NB4 (cell line): ENCODE measurements around the gene NUFIP2.

Experiments
- CTCF ChIP-seq: IDR thresholded peaks from one replicate; pipeline ENCODE4 v1.5.1; 2012; ENCODE audit warnings: low read depth, low read length
- POLR2A ChIP-seq: IDR thresholded peaks from 2 replicates; pipeline ENCODE4 v1.6.1; 2011; ENCODE audit warnings: mild to moderate bottlenecking; ENCODE audit not compliant: insufficient read length; ENCODE audit errors: extremely low read depth
- TF ChIP-seq, protein P1 (sequence below): IDR thresholded peaks from 2 replicates; pipeline ENCODE4 v1.6.1; 2011; ENCODE audit warnings: low read depth, low read length

DNA sequence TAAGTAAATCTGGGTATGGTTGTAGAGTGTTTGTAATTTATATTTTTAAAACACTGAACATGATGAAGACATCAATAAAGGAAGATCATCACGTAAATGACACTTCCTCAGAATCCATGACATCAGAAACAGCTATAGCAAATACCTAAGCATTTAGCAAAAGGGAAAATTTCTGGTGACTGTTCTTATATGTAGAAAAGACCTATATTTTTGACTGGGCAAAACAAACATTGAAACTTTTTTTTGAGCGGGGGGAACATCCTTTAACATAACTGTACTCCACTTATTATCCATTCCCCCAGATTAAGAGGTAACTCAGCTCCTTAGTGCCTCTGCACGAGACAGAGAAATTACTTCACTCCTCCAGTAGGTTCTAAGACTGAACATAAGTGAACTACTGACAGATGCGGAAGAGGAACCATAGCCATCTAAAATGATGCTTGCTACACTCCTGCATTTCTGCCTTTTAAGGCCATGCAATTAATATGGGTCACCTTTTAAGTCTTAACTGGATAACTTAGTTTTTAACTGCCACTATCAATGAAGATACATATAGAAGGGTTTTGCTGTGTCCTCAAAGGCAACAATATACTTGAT lies 37.9 kb downstream of the NUFIP2 start:
- TF ChIP-seq CTCF (no peak), POLR2A (no peak)
- TF ChIP-seq, protein P1, sequence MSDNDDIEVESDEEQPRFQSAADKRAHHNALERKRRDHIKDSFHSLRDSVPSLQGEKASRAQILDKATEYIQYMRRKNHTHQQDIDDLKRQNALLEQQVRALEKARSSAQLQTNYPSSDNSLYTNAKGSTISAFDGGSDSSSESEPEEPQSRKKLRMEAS: no peak
